ENCODE measurements around the gene ACOD1. TPM values are rescaled to one million over a fixed set of nuclear protein-coding genes. Genes with fewer than 3 reads are reported as not detected.
A peak's percentile ranks its signal among the peaks of the same experiment; 100 is the strongest.

Gene ACOD1
- total and polyA plus RNA-seq, 10 of the 15 experiments (the other 5 are each of a cell fraction or from before 2014, with no cell fraction given): not detected

DNA sequence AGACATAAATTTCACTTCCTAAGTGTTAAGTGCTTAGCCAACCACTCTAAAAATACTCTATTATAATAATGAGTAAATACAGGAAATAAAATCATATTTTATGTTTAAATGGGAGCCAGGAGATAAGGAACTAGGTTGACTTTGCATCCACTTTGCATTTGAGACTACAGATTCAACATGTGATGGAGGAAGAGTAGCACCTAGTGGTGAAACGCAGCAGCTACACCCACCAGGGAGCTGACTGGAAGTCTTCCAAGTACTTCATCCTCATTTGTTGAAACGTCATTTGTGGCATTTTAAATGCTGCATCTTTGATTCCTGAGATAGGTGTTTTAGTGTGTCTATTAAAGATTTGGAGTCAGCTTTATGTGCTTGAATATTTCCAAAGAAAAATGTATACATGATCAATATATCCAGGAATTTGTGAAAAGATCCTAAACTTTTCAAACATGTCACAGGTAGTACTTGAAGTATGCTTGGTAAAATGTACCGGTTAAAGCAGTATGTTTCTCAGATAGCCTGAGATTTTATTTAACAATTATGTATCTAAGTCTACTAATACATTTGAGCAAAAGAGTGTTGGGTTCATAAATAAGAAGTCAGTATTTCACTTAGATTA lies 44.7 kb upstream of the ACOD1 start (continued):
- TF ChIP-seq, protein P1, sequence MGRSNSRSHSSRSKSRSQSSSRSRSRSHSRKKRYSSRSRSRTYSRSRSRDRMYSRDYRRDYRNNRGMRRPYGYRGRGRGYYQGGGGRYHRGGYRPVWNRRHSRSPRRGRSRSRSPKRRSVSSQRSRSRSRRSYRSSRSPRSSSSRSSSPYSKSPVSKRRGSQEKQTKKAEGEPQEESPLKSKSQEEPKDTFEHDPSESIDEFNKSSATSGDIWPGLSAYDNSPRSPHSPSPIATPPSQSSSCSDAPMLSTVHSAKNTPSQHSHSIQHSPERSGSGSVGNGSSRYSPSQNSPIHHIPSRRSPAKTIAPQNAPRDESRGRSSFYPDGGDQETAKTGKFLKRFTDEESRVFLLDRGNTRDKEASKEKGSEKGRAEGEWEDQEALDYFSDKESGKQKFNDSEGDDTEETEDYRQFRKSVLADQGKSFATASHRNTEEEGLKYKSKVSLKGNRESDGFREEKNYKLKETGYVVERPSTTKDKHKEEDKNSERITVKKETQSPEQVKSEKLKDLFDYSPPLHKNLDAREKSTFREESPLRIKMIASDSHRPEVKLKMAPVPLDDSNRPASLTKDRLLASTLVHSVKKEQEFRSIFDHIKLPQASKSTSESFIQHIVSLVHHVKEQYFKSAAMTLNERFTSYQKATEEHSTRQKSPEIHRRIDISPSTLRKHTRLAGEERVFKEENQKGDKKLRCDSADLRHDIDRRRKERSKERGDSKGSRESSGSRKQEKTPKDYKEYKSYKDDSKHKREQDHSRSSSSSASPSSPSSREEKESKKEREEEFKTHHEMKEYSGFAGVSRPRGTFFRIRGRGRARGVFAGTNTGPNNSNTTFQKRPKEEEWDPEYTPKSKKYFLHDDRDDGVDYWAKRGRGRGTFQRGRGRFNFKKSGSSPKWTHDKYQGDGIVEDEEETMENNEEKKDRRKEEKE (IDR thresholded peaks at IDR 0.05): no peak
- TF ChIP-seq CBX3 (IDR thresholded peaks at IDR 0.05; ENCODE audit: borderline replicate concordance, low read depth) (no peak), RCOR1 (conservative IDR thresholded peaks at IDR 0.05; ENCODE audit: low read depth, low read length) (no peak), GABPA (IDR thresholded peaks at IDR 0.05; ENCODE audit: low read depth) (no peak), IRF3 (IDR thresholded peaks at IDR 0.05) (no peak), RAD51 (IDR thresholded peaks at IDR 0.05) (peak; percentile 13; the same call in 1 of the 2 replicates), ZBED1 (IDR thresholded peaks at IDR 0.05; ENCODE audit: borderline replicate concordance) (no peak), SIX5 (IDR thresholded peaks at IDR 0.05; ENCODE audit: low read depth, low read length, severe bottlenecking) (no peak), ZNF592 (IDR thresholded peaks at IDR 0.05) (0 out of 2 replicates have a peak, but pooled peaks have one; percentile 25), RBBP5 (conservative IDR thresholded peaks at IDR 0.05) (no peak)
- TF ChIP-seq, protein P2, sequence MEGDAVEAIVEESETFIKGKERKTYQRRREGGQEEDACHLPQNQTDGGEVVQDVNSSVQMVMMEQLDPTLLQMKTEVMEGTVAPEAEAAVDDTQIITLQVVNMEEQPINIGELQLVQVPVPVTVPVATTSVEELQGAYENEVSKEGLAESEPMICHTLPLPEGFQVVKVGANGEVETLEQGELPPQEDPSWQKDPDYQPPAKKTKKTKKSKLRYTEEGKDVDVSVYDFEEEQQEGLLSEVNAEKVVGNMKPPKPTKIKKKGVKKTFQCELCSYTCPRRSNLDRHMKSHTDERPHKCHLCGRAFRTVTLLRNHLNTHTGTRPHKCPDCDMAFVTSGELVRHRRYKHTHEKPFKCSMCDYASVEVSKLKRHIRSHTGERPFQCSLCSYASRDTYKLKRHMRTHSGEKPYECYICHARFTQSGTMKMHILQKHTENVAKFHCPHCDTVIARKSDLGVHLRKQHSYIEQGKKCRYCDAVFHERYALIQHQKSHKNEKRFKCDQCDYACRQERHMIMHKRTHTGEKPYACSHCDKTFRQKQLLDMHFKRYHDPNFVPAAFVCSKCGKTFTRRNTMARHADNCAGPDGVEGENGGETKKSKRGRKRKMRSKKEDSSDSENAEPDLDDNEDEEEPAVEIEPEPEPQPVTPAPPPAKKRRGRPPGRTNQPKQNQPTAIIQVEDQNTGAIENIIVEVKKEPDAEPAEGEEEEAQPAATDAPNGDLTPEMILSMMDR (IDR thresholded peaks at IDR 0.05 in 2 of 3, conservative IDR thresholded peaks at IDR 0.05 in 1 of 3; ENCODE audit: control insufficient read depth in 2 of 3, extremely low read depth in 1 of 3, insufficient read depth in 1 of 3, low read depth in 3 of 3, low read length in 3 of 3): peak; percentile 95 to 100 (median 98)
- TF ChIP-seq, protein P3, sequence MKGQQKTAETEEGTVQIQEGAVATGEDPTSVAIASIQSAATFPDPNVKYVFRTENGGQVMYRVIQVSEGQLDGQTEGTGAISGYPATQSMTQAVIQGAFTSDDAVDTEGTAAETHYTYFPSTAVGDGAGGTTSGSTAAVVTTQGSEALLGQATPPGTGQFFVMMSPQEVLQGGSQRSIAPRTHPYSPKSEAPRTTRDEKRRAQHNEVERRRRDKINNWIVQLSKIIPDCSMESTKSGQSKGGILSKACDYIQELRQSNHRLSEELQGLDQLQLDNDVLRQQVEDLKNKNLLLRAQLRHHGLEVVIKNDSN (IDR thresholded peaks at IDR 0.05; ENCODE audit: borderline replicate concordance, extremely low read length, insufficient read depth, low read depth, low read length): no peak

All from GM12878 (cell line).